GM19468 (cell line): ENCODE data around the gene LMO2.
"Not testable (repeated sequence)": the region's sequence is repeated elsewhere in the genome, so short reads cannot be mapped to it uniquely, and the experiment has no call there.

Experiments used
- ATAC-seq: cut with Tn5 transposase; IDR thresholded peaks from one replicate; pipeline ENCODE4 v1.9.1; 2021; ENCODE audit warnings: mild to moderate bottlenecking, moderate library complexity, moderate number of reproducible peaks; ENCODE audit not compliant: unreplicated experiment; ENCODE audit errors: extremely low read depth

The LMO2 gene

DNA sequence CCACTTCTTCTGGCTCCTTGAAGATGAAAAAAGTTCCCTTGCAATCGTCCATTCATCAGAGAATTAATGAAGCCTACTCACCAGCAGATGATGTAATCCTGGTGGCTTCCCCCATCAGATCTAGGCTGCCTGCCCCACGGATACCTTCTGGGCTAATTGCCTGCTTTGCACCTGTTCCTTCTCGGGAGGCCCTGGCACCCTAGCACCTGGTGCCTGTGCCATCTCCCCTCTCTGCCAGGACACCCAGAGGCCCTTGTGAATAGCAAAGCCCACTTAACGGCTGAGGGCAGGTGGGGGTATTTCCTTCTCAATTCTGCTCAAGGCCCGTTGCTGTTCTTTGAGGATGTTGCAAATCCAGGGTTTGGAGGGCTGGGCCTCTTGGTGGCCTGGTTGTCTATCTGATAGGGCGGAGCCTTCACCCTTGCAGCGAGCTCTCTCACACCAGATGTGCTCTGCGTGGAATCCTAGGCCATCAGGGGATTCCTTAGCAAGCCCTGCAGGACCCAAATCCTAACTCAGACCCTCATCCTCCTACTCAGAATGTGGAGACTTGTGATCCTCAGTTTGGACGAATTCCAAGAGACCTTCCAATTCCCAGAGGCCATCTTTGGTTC is at the start of gene LMO2:
TSS of gene LMO2 (minus strand) at position 363 of the 614 bp plus-strand sequence. CDS start 22,360 bp downstream, outside the sequence.
- ATAC-seq, result no peak

DNA sequence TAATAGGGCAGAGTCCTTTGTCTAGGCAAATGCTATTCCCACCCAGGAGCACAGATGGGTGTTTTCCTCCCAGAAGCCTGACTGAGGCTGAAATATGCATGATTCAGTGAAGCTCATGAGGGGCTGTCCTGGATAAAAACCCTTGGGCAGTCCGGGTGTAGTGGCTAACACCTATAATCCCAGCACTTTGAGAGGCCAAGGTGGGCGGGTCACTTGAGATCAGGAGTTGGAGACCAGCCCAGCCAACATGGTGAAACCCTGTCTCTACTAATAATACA is 48.6 kb upstream of the LMO2 start:
- ATAC-seq, result no peak

DNA sequence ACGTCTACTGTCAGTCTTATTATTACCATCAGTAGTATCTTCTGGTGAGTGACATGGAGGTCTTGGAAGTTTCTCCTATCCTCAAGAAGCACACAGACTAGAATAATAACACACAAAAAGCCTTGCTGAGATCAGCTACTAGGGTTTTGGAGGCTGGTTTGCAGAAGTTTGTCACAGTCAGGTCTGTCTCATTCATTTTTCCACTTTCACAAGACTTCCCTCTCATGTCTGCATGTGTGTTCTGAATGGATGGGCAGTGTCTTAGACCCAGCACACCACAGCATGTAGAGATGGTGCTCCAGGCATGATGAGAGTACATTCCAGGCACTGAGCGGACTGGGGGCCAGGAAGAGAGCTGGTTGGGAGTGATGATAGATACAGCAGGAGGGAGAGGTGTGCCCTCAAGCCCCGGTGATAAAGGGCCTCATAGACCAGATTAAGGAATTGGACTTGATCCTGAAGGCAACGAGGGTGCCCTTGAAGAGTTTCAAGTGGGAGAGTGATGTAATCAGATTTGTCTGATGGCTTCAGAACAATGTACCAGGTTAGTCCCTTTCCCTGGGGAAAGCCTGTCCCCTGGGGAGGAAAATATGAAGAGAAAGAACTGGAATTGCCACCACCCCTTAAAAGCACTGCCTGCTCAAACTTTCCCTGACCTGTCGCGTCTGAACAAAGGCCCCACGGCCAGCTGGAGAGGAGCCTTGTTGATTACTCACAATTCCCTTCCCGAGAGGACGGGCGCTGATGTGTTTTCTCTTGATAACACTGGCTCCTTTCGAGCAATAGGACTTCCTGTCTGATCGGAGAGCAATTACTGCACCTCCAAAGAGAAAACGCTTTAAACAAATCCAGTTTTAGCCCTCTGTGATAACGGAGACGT is 45.1 kb upstream of the LMO2 start:
- ATAC-seq, result no peak

DNA sequence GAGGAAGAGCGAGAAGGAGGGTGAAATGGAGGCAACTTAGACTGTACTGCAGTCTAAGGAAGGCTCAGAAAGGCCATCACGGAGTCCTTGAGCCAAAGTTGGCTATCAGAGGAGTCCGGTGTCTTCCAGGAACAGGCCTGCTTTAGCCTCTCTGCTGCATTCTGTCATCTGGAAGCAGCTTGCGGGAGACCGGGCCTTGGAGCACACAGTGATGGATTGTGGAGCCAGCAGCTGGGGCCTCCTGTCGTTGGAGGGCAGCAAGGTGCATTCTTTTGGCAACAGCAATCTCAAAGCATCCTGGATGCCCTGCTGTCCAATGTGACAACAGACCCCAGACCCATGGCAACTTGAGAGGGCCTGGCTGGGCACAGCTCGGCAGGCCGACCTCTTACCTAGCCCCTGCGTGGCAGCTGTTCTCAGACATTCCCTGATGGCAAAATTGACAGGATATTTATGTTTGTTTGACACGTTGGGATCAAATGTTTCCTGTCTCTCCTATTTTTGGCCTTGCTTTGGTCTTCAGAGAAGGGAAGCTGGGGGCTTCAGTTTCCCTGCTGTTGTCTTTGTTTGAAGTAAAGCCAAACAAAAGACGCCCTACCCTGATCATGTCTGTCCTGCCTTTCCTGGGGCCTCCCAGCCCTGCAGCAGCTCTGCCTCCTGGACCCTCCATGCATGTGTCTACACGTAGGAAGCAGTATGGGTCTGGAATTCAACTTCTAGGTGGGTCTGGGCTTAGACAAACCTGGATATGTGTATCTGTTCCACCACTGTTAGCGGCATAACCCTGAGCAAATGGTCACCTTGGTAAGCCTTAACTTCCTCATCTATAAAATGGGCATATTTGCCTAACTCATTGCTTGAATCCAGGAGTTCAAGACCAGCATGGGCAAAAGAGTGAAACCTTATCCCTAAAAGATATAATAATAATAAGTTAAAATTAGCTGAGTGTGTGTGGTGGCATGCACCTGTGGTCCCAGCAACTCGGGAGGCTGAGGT is 43.9 kb upstream of the LMO2 start:
- ATAC-seq, result no peak

DNA sequence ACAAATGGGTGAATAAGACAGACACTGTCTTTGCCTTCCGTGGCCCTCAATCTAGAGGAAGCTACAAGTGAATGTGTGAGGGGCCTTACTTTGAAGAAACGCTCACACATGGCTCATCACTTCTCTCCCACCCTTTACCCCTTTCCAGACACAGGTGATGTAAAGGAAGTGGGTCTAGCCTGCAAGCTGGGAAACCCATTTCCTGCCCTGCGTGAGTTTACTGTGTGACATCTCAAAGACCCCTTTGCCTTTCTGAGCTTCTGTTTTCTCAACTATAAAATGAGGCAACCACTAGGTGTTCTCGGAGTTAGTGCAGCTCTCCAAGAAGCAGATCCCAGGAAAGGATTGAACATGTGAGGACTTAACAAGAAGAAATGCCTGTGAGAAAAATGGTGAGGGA is 43.1 kb upstream of the LMO2 start:
- no peak for ATAC-seq

DNA sequence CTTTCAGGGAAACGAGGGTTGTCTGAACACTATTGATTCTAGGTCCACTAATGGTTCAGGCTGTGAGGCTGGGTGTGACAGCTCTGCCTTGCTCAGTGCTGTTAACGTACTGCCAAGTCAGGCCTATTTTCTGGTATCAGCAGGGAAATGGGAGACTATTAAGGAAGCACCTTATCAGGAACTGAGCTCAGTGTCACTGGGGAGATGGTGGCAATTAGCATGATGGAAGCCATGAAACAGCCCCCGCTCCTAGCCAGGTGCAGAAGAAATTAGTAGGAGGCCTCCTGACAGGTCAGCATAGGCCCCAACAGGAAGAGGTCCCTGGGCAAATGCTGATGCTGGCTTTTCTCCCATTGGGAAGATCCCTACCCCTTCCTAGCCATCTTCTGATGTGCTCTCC is 42.6 kb upstream of the LMO2 start:
- ATAC-seq, result no peak

DNA sequence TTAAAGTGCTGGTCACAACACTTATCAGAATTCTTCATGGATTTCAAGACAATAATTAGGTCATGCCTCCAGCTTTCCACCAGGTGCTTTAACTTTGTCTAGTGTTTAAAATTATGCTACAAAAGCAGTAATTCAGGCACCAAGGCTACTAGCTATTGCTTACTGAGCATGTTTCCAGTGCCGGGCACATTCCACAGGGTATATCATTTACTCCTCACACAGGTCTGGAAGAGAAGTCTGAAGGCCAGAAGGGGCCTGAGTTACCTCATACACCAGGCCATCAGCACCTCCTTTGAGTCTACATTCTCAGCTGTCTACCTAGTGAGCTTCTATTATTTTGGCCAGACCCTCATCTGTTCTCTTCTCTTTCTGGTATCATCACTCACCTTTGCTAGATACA is 41.7 kb upstream of the LMO2 start:
- ATAC-seq, result no peak

DNA sequence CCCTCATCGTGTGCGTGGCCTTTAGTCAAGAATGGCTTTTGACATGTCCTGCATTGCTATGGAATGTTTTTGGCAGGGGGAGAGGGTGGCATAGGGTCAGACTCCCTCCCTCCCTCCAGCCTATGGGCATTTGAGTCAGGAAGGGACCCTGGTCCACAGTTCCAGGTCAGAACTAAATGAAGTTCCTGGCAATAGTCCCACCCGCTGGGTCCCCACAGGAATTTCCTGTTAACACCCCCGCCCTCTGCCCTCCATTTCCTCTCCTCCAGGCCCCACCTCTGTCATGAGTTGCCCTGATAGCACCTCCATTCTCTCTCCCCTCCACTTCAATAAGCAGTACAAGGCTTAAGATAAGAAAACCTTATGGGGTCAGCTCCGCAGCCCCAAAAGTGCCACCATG is 40.8 kb upstream of the LMO2 start:
- no peak for ATAC-seq

DNA sequence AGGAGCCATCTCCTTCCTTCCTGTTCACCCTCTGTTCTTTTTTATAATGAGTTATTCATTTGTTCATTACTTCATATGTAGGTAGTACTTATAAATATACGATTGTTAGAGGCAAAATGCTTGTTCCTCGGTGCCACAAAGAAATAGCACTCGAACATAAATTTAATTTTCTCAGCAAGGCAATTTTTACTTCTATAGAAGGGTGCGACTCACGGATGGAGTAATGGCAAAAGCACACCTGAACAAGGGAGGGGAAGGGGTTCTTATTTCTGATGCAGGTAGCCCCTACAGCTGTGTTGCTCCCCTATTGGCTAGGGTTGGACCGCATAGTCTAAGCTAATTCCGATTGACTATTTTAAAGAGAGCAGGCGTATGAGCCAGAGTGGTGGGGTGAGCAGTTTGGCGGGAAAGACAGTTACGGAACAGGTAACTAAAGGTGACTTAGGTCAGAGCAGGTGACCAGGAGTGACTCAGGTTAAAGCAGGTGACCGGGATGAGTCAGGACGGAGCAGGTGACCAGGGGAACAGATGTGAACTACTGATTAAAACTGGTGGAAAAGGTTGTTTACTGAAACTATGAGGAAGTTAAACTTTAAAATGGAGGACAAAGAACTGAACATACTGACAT is 40.0 kb upstream of the LMO2 start:
- ATAC-seq, result not testable (repeated sequence)

DNA sequence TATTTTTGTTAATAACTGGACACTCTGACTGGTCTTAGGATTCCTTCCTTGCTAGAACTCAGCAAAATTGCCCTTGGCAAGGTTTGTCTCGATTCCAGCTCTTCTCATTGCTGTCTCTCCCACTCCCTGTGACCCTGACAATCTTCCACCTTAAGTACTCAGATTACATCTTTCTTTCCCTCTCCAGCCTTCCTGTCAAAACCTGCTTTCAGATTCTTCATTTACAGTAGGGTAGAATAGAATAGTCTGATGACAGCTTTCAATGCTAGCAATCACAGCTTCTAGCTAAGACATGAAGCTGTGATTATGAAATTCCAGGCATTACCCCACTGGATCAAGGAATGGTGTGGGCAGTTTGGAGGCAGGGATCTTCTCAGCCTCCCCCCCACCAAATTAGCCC is 39.2 kb upstream of the LMO2 start:
- no peak for ATAC-seq

DNA sequence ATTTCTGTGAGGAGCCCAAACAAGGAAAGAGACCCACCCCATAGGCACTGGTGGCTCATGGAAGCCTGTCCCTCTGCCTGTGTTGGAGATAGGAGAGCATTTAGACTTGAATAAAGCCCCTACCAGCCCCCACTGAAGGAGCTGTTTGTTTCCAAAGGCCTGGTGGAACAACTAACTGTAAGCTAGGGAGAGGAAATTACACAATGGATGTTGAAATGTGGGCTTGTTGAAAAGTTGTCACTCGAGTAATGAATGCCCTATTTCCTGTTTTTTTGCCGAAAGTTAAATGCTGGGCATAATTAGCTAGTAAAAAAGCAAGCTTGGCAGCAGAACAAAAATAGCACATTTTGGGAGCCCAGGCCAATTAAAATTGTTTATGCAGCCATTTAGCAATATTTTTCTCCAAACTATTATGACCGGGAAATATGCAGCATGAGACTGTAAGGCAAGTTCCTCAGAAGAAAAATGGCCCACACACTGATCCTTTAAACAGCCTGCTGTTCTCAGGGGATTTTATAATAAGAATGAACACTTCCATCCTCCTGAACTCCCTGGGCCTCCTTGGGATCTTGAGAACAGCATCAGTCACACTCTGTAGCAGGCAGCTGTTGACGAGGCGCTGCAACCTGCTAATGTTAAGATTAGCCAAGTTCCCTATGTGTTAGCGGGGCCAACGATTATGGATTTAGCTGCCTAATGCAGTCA is 38.6 kb upstream of the LMO2 start:
- no peak for ATAC-seq

DNA sequence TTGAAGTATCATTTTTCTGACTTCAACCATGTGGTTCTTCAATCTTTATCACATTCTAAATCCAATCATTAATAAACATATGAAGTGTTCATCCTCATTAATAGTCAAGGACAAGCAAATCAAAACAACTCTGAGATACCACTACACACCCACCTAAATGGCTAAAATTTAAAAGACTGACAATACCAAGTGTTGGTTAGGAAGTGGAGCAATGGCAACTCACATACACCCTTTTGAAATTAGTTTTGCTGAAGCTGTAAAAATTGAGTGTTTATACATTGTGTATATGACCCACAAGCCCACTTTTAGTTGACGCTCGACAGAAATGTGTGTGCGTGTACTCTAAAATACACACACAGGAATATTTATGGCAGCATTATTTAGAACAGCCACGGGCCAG is 36.7 kb upstream of the LMO2 start:
- no peak for ATAC-seq

DNA sequence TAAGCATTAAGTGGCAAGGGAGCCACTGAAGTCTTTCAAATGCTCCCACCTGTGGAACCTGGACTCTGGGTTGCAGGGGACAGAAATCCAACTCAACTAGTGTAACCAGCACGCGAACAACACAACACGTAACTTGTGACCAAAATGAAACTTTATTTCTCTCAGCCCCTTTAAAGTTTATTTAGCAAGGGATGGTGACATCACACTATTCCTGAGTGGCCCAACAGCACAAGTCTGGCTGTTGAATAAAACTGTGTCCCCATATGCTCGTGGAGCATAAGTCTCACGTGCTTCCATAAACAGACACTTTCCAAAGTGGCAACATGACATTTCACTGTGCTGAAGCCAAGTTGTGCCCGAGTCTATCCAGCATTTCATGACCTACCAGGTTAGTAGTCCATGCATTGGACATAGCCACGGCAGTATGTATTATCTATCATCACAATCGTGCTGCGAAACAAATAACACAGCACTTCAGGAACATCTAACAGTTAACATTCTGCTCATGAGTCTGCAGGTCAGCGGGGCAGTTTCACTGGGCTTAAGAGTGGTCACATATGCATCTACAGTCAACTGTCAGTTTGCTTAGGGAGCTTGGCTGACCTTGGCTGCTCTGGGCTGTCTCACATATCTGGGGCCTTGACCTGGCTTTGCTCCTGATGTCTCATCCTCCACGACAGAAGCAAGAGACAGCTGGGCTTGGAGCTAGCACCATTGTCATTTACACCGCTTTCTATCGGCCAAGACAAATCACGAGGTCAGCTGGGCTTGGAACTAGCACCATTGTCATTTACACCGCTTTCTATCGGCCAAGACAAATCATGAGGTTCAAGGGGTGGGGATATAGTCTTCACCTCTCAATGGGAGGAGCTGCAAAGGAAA is 35.0 kb upstream of the LMO2 start:
- ATAC-seq, result no peak

DNA sequence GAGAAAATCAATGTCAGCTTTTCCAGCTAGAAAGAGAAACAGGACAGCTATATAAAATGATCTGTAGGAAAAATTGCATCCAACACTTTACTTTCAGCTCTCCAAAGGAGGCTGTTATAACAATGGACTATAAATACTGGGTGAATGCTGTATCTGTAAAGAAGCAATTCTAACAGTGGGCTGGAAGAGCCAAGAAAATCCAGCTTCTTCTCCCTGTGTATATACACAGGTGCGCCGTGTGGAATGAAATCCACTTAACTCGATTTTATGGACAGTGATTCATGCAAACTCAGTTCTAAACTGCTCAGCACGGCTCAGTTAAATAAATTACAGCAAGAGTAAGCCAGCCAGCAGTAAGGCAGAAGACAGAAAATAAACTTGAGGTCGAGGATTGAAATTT is 32.5 kb upstream of the LMO2 start:
- ATAC-seq, result no peak

DNA sequence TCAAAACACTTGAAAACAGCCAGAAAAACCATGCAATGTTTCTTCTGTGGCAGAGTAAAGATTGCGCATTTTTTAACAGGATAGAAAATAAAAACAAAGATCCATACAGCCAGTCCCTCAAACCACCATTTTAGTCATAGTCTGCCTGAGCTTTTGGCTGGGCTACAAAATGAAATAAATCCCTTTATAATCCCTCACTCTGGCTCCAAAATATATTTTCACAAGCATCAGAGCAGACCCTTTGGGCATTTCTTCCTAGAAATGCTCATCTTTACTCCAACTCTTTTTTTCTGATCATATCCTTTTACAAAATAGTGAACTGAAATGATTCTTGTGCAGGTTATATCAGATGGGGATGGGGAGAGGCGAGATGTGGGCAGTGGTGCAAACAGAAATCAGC is 31.8 kb upstream of the LMO2 start:
- ATAC-seq, result no peak

DNA sequence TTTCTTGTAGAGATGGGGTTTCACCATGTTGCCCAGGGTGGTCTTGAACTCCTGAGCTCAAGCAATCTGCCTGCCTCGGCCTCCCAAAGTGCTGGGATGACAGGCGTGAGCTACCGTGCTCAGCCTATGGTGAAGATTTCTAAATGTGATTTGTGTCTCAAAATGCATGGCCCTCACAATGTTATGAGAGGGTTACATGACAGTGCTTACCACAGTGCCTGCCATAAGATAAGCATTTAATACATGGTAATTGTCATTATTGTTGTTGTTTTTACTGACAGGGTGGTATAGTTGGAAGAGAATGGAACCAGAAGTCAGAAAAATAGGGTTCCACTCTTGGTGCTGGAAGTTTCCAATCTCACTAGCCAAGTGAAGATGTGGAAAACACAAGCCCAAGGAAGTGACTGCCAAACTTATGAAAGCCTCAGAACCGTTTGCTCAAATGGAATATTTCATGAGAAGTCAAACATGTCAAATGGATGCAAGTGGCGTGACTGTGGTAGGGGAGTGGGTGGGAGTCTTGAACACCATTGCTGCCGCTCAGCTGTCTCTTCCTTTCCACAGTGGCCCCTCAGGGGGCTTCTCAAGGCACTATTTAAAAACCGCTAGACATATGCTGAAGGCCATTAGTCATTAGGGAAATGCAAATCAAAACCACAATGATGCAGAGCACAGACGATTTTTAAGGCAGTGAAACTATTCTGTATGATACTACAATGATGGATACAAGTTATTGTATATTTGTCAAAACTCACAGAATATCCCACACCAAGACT is 29.1 kb upstream of the LMO2 start:
- ATAC-seq, result peak; percentile 83

DNA sequence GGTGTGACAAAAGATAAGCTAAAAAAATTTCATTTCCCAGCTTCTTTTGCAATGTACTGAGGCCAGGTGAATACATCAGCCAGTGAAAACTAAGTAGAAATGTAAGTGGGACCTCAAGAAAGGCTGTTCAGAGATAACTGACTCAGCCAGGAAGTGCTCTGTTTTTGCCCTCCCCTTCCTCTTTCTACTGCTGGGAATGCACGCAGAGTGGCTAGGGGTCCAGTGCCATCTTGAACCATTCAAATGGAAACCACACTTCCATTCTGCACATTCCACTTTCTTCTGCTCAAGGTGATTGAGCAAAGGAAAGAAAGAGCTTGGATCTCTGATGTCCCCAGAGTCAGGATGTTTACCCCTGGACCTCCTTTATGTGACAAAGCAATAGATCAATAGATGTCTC is 27.8 kb upstream of the LMO2 start:
- ATAC-seq, result no peak

DNA sequence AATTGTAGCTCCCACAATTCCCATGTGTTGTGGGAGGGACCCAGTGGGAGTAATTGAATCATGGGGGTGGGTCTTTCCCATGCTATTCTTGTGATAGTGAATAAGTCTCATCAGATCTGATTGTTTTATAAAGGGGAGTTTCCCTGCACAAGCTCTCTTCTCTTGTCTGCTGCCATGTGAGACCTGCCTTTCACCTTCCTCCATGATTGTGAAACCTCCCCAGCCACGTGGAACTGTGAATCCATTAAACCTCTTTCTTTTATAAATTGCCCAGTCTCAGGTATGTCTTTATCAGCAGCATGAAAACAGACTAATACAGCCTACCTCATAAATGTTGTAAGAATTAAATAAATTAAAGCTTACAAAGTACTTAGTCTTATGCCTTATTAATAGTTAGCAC is 25.5 kb upstream of the LMO2 start:
- not testable (repeated sequence) for ATAC-seq
